Aorta (tissue), 5 donors: ENCODE data around the gene FUS. TPM values are rescaled to one million over a fixed set of nuclear protein-coding genes. Genes with fewer than 3 reads are reported as not detected.
A peak's percentile ranks its signal among the peaks of the same experiment; 100 is the strongest.

Experiments
- ATAC-seq: fragments of 200-7000 bp; cut with Tn5 transposase; one replicate; pipeline ENCODE4 v1.9.1; 2022; ENCODE audit warnings: moderate library complexity; ENCODE audit not compliant: low FRiP score
- DNase-seq, 2 donors: peaks; one replicate each; pipeline ENCODE4 v3.0.0-alpha.2; 2020
- H3K27ac ChIP-seq, 2 donors: one replicate each; pipeline ENCODE4 v1.5.1; 2013; ENCODE audit warnings: low read length in 2 of 2, mild to moderate bottlenecking in 2 of 2, moderate library complexity in 2 of 2, control low read depth in 1 of 2, inconsistent platforms in 1 of 2, low read depth in 1 of 2
- H3K27me3 ChIP-seq, 2 donors: one replicate each; pipeline ENCODE4 v1.6.1; 2013; ENCODE audit warnings: control low read depth in 1 of 2, low read length in 1 of 2, mild to moderate bottlenecking in 1 of 2, moderate library complexity in 1 of 2; ENCODE audit not compliant: insufficient read depth in 2 of 2, control insufficient read depth in 1 of 2
- H3K36me3 ChIP-seq, 2 donors: one replicate each; pipeline ENCODE4 v1.6.1; 2013; ENCODE audit warnings: control low read depth in 1 of 2, low read length in 1 of 2, mild to moderate bottlenecking in 1 of 2; ENCODE audit not compliant: insufficient read depth in 2 of 2, control insufficient read depth in 1 of 2
- H3K4me1 ChIP-seq, 2 donors: one replicate each; pipeline ENCODE4 v1.6.1; 2013; ENCODE audit warnings: low read length in 2 of 2, control low read depth in 1 of 2, mild to moderate bottlenecking in 1 of 2, moderate library complexity in 1 of 2; ENCODE audit not compliant: insufficient read depth in 2 of 2, control insufficient read depth in 1 of 2
- H3K4me3 ChIP-seq, 2 donors: one replicate each; pipeline ENCODE4 v1.5.1; 2013; ENCODE audit warnings: low read length in 2 of 2, control low read depth in 1 of 2, mild to moderate bottlenecking in 1 of 2
- H3K9me3 ChIP-seq: one replicate; pipeline ENCODE4 v1.6.1; 2013; ENCODE audit warnings: mild to moderate bottlenecking, low read length; ENCODE audit not compliant: control insufficient read depth
- WGBS, 2 donors: extraction: QIAGEN DNeasy Blood & Tissue Kit; methylation state at CpG; one replicate each; pipeline ENCODE4 v1.1.7; 2013; 5-methylcytosine and 5-hydroxymethylcytosine counted together
- intact Hi-C, 2 donors: fragments of 100-400 bp; cut with DNase I; formaldehyde crosslinking; loops; one replicate each; pipeline versions ENCODE4 v1.14.2 to v1.15.0; 2022
- long read RNA-seq, 2 donors: library from polyadenylated mRNA; unstranded; transcript quantifications; one replicate each; pipeline ENCODE4 v2.0.0, GENCODE V29; 2020 to 2021
- polyA plus RNA-seq, 2 donors: library from polyadenylated mRNA; stranded (reverse); fragments of 200-250 nt; gene quantifications; one replicate each; pipeline ENCODE4 v1.2.3, GENCODE V29; 2013
- total RNA-seq, 2 donors: library from RNA; stranded (reverse); fragmentation: NEBNext Ultra II Directional; extraction: Animal tissue kit (Norgen Biotek cat#: 25700); gene quantifications; one replicate each; pipeline ENCODE4 v1.2.1, GENCODE V29; 2021
- donor health status: healthy with polysubstance abuse.
- donor health status: Bipolar disorder and iron deficiency.
- donor health status: DM: no; HTN: no; CAD: no.
- donor health status: DM: no; HTN: no; CAD: no.
- donor health status: DM: yes; HTN: yes; CAD: no.

Gene FUS
- total RNA-seq (100 to 1,000 TPM; 243 to 254 TPM), polyA plus RNA-seq (100 to 1,000 TPM in 1 of 2 donors, 10 to 100 TPM in 1; 95.7 to 329 TPM)
- long read RNA-seq, donor 1, full-length matches to known transcripts = 174 of 228 reads
- long read RNA-seq, donor 1, partial matches to known transcripts = 42 of 228 reads
- long read RNA-seq, donor 1, other reads (novel, unspliced or antisense) = 12 of 228 reads
- long read RNA-seq, donor 2, full-length matches to known transcripts = 35 of 65 reads
- long read RNA-seq, donor 2, partial matches to known transcripts = 22 of 65 reads
- long read RNA-seq, donor 2, other reads (novel, unspliced or antisense) = 8 of 65 reads

DNA sequence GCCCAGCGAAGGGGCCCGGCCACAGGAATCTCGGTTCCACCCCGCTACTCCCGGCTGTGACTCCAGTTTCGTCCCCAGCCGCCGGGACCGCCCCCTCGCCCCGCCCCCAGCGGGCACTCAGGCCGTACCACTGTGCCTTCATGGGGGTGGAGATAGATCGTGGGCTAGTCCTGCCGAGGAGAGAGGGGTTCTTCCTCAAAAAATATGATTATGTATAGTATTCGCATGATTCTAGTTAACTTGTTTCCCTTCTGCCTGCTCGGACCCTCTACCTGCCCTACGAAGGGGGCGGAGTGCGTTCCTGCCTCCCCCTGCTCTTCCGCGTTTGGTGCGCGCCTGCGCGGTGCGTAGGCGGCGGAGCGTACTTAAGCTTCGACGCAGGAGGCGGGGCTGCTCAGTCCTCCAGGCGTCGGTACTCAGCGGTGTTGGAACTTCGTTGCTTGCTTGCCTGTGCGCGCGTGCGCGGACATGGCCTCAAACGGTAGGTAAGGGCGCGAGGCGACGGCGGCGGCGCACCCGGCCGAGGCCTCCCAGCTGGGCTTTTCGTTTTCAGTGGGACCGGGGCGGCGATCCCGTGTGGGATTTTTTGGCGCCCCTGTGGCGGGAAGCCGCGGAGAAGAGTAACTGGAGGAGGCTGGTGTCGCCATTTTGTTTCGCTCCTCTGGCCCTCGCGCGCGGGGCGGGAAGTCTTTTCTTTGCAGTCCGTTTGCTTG is at the start of gene FUS:
FUS (plus strand) TSS at position 393 of the 713 bp plus-strand sequence; CDS start at position 469, 76 bp downstream.
- intact Hi-C loops = loop anchor here (1.0 to 10.0 kb wide), 3 partner anchors 38 to 687 kb away; partner anchors contain the start of gene ZNF843 (in 2 of the 2)
- Histone ChIP-seq H3K9me3 (no peaks in the 10 kb centered on the region), H3K4me3 (peak within 1 kb of the TSS; percentile 45 to 85), H3K4me1 (peaks cover 0 to 5% of the 10 kb centered on the region in 2 donors), H3K36me3 (peaks cover 2 to 7% of the 10 kb centered on the region in 2 donors), H3K27ac (peak within 1 kb of the TSS in 1 of 2 donors; percentile 76), H3K27me3 (peaks cover 0 to 2% of the 10 kb centered on the region in 2 donors)
- DNase-seq (peak; percentile 94 to 97), ATAC-seq (peak; percentile 98)
- 0% methylated on average over 59 to 69 of the region's 69 CpGs for WGBS, 2 donors

DNA sequence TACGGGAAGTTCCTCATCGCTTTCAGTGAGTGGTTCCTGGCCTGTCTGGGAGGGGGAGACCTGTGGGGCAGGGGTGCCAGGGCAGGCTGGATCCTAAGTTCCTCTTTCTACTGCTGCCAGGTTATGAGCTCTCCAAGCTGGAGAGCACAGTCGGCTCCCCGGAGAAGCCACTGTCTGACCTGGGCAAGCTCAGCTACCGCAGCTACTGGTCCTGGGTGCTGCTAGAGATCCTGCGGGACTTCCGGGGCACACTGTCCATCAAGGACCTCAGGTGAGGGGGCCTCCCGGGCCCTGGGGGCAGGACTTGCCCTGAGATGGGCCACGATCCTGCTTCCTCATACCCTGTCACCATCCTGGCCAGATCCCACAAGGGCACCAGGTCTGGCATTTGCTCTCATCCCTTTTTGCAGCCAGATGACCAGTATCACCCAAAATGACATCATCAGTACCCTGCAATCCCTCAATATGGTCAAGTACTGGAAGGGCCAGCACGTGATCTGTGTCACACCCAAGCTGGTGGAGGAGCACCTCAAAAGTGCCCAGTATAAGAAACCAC is 49.5 kb upstream of the FUS start:
- no peak overlapping the region for H3K4me3 ChIP-seq

DNA sequence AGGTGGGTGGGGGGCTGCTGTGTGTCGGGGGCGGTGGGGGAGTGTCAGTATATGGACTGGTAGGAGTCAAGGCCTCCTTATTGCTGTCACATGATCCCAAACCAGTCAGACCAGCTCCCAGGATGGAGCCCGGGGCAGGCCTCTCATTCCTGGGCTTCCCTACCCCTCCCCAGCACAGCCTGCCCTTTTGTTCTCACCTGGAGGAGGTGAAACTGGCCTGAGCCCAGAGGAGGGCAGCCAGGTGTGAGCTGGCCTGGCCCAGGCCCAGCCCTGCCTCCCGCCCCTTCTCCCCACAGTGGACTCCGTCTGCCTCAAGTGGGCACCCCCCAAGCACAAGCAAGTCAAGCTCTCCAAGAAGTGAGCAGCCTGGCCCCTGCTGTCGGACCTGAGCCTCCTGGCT is 49.0 kb upstream of the FUS start:
- intact Hi-C loops = no loop called here
- Histone ChIP-seq H3K36me3 (peaks cover 0 to 8% of the 10 kb centered on the region in 2 donors), H3K27ac (no peak overlapping the region), H3K4me1 (no peaks in the 10 kb centered on the region), H3K27me3 (no peaks in the 10 kb centered on the region), H3K4me3 (no peak overlapping the region), H3K9me3 (no peaks in the 10 kb centered on the region)
- WGBS, 2 donors = 64 to 68% methylated on average over 6 of the region's 6 CpGs
- ATAC-seq = no peak
- no peak for DNase-seq

More for the DNA sequence above, 49.5 kb upstream of the FUS start:
- no peaks in the 10 kb centered on the region for H3K27me3 ChIP-seq
- no peaks in the 10 kb centered on the region for H3K9me3 ChIP-seq
- intact Hi-C loops = no loop called here
- DNase-seq = no peak
- no peak for ATAC-seq
- WGBS, 2 donors = 87 to 89% methylated on average over 10 of the region's 10 CpGs
- H3K27ac ChIP-seq = no peak overlapping the region
- H3K4me1 ChIP-seq = no peaks in the 10 kb centered on the region
- H3K36me3 ChIP-seq = peaks cover 0 to 8% of the 10 kb centered on the region in 2 donors

DNA sequence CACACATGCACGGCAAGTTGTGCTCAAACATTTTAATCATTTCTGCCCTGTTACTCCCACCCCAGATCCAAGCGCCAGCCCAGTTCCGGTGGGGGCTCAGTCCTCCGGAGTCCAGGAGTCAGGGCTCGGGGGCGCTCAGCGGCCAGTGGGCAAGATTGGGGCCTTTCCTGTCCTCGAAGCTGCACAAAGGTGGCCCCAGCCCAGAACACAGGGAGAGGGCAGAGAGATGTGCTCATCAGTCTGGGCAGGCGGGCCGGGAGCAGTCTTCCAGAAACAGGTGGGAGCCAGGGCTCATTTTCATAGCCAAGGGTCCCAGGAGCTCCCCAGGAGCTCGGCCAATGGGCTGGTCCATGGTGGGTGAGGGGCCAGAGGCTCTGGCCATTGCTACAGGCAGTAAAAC is 48.5 kb upstream of the FUS start:
- intact Hi-C loops = no loop called here
- no peak overlapping the region for H3K4me3 ChIP-seq
- no peaks in the 10 kb centered on the region for H3K27me3 ChIP-seq
- H3K36me3 ChIP-seq = peaks cover 0 to 8% of the 10 kb centered on the region in 2 donors
- 91% methylated on average over 11 of the region's 11 CpGs for WGBS, 2 donors
- H3K27ac ChIP-seq = no peak overlapping the region
- H3K4me1 ChIP-seq = no peaks in the 10 kb centered on the region
- no peak for ATAC-seq
- no peaks in the 10 kb centered on the region for H3K9me3 ChIP-seq
- DNase-seq = no peak

DNA sequence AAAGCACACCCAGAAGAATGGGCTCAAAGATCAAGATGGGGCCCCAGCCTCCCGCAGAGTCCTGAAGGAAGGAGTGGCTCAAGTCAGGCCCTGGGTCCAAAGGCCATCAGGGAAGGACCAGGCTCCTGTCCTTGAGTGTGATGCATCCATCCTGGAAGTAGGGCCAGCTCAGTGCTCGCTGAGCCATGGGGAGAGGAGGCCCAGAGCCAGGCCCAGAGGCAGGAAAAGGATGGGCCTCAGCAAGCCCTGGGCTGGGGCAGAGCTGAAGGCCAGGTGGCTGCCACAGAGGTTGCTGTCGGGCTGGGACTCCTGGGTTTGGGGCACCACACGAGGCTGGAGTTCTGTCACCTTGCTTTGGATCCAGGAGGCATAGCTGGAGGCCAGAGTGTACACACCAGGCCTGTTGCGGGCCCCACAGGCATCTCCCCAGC is 48.1 kb upstream of the FUS start:
- intact Hi-C loops = no loop called here
- ATAC-seq (no peak), DNase-seq (no peak)
- Histone ChIP-seq H3K4me3 (no peak overlapping the region), H3K36me3 (peaks cover 0 to 8% of the 10 kb centered on the region in 2 donors), H3K4me1 (no peaks in the 10 kb centered on the region), H3K27ac (no peak overlapping the region), H3K9me3 (no peaks in the 10 kb centered on the region), H3K27me3 (no peaks in the 10 kb centered on the region)
- WGBS, 2 donors = 83 to 91% methylated on average over 5 of the region's 5 CpGs

DNA sequence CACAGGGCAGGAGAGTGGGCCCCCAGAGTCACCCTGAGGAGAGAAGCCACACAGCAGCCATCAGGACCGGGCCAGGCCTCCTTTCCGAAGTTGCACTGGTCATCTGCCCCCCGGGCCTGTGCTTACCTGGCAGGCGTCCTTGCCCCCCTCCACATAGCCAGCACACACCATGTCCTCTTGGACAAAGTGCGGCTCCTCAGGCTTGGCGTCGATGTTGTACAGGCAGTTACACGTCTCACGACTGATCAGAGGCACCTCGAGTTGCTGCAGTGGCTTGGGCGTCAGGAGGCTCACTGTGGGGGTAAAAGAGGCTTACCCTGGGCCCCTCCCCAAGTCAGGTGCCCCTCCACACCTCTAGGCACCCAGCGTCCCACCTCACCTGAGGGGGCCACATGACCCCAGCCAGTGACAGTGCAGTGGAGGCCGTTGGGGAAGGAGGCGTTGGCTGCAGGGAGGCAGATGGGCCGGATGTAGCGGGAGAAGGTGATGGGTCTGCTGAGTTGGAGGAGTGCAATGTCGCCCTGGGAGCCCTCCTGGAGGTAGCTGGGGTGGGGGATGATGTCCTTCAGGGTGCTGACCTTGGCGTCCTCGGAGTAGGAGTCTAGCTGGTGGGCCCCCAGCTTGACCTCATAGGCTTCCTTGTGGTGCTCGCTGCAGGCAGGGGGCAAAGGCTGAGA is 47.5 kb upstream of the FUS start:
- Histone ChIP-seq H3K36me3 (peaks cover 0 to 6% of the 10 kb centered on the region in 2 donors), H3K27me3 (no peaks in the 10 kb centered on the region), H3K4me3 (no peak overlapping the region), H3K4me1 (no peaks in the 10 kb centered on the region), H3K27ac (no peak overlapping the region), H3K9me3 (no peaks in the 10 kb centered on the region)
- intact Hi-C loops = no loop called here
- ATAC-seq (no peak), DNase-seq (no peak)
- 84 to 85% methylated on average over 20 of the region's 20 CpGs for WGBS, 2 donors

DNA sequence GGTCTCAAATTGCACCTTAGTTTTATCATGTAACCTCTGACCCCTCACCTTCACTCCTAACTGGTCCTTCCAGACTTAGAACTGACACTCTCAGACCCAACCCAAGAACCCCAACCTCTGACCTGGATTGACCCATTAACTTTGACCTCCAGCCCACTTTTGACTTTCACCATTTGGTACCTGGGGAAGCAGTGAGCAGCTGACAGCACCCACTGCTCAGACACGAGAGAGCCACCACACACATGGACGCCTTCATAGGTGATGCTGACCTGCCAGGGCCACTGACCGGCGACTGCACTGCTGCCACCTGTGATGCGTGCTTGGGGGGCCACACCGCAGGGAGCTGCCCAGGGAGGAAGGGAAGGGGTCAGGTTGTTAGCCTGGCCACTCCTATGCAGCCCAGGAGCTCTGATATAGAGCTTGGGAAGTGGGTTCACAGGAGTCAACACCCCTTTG is 46.9 kb upstream of the FUS start:
- no peaks in the 10 kb centered on the region for H3K9me3 ChIP-seq
- H3K36me3 ChIP-seq = peaks cover 0 to 6% of the 10 kb centered on the region in 2 donors
- DNase-seq = no peak
- H3K27me3 ChIP-seq = no peaks in the 10 kb centered on the region
- H3K27ac ChIP-seq = no peak overlapping the region
- H3K4me3 ChIP-seq = no peak overlapping the region
- 84 to 88% methylated on average over 6 of the region's 6 CpGs for WGBS, 2 donors
- intact Hi-C loops = no loop called here
- H3K4me1 ChIP-seq = no peaks in the 10 kb centered on the region
- no peak for ATAC-seq

DNA sequence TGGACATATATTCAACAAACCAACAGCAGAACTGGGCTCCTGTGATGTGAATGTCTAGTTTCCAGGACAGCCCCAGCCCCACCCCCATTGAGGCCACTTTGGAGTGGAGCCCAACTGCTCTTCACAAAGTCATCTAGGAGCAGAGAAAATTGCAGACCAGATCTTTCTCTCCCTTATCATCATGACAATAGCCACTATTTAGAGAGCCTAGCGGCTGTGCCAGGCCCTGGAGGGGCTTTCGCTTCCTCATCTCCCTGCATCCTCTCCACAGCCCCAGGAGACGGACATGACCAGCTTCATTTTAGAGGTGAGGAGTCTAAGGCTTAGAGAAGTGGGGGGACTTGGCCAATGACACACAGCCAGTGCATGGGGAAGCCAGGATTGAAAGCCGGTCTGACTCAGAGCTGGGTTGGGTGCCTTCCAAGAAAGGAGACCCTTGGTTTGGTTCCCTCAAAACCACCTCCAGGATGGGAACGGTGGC is 45.8 kb upstream of the FUS start:
- ATAC-seq (no peak), DNase-seq (no peak)
- no peak overlapping the region for H3K4me3 ChIP-seq
- H3K9me3 ChIP-seq = no peaks in the 10 kb centered on the region
- no peaks in the 10 kb centered on the region for H3K27me3 ChIP-seq
- WGBS, 2 donors = 33 to 37% methylated on average over 5 of the region's 5 CpGs
- intact Hi-C loops = no loop called here
- H3K36me3 ChIP-seq = peaks cover 0 to 5% of the 10 kb centered on the region in 2 donors
- H3K27ac ChIP-seq = no peak overlapping the region
- H3K4me1 ChIP-seq = no peaks in the 10 kb centered on the region
